MM.1S (cell line): ENCODE results near the gene INO80.

Experiments used
- DNase-seq: peaks from one replicate; pipeline ENCODE4 v3.0.0-alpha.2; 2015
- H2AFZ ChIP-seq: fragments of 300-600 bp; sonication (generic); 2 replicates; pipeline ENCODE4 v1.6.0; 2016; ENCODE audit warnings: antibody characterized with exemption, low read length
- H3F3A ChIP-seq: fragments of 300-600 bp; sonication (generic); 2 replicates; pipeline ENCODE4 v1.6.1; 2016; ENCODE audit warnings: mild to moderate bottlenecking, antibody characterized with exemption, low read length, moderate library complexity, mixed read lengths; ENCODE audit not compliant: insufficient read depth
- H3K27ac ChIP-seq: fragments of 300-600 bp; sonication (generic); 2 replicates; pipeline ENCODE4 v1.5.1; 2016; ENCODE audit warnings: mild to moderate bottlenecking, low read length
- H3K27me3 ChIP-seq: fragments of 300-600 bp; sonication (generic); replicated peaks from 2 replicates; pipeline ENCODE4 v1.6.0; 2016; ENCODE audit warnings: low read length; ENCODE audit not compliant: insufficient read depth
- H3K36me3 ChIP-seq: fragments of 300-600 bp; sonication (generic); replicated peaks from 2 replicates; pipeline ENCODE4 v1.6.1; 2016; ENCODE audit warnings: mild to moderate bottlenecking, low read length, mixed read lengths; ENCODE audit not compliant: insufficient read depth
- H3K4me1 ChIP-seq: fragments of 300-600 bp; sonication (generic); 2 replicates; pipeline ENCODE4 v1.6.1; 2016; ENCODE audit warnings: low read length, mixed read lengths
- H3K4me2 ChIP-seq: fragments of 300-600 bp; sonication (generic); 2 replicates; pipeline ENCODE4 v1.6.0; 2016; ENCODE audit warnings: low read depth, low read length
- H3K4me3 ChIP-seq: fragments of 300-600 bp; sonication (generic); 2 replicates; pipeline ENCODE4 v1.5.1; 2016; ENCODE audit warnings: low read length, mixed read lengths
- H3K79me2 ChIP-seq: fragments of 300-600 bp; sonication (generic); 2 replicates; pipeline ENCODE4 v1.6.1; 2016; ENCODE audit warnings: mixed run types, low read length, mixed read lengths
- H3K9ac ChIP-seq: fragments of 300-600 bp; sonication (generic); 2 replicates; pipeline ENCODE4 v1.6.1; 2016; ENCODE audit warnings: low read length, mixed read lengths
- H3K9me2 ChIP-seq: fragments of 300-600 bp; sonication (generic); replicated peaks from 2 replicates; pipeline ENCODE4 v1.6.1; 2016; ENCODE audit warnings: mild to moderate bottlenecking, low read length, mixed read lengths; ENCODE audit not compliant: insufficient read depth
- H3K9me3 ChIP-seq: fragments of 300-600 bp; sonication (generic); replicated peaks from 2 replicates; pipeline ENCODE4 v1.6.1; 2016; ENCODE audit warnings: mild to moderate bottlenecking, low read length, mixed read lengths; ENCODE audit not compliant: insufficient read depth
- H4K20me1 ChIP-seq: fragments of 300-600 bp; sonication (generic); 2 replicates; pipeline ENCODE4 v1.6.1; 2016; ENCODE audit warnings: mild to moderate bottlenecking, low read length, moderate library complexity, mixed read lengths; ENCODE audit not compliant: insufficient read depth
- CTCF ChIP-seq: fragments of 300-600 bp; sonication (generic); IDR thresholded peaks from 2 replicates; pipeline ENCODE4 v1.5.1; 2016; ENCODE audit warnings: antibody characterized with exemption, low read length, mixed read lengths
- EZH2 ChIP-seq: fragments of 300-600 bp; sonication (generic); optimal IDR thresholded peaks from 2 replicates; pipeline ENCODE3; 2017; ENCODE audit warnings: low read depth, mild to moderate bottlenecking, antibody characterized with exemption, low read length, mixed read lengths
- EZH2phosphoT487 ChIP-seq: fragments of 300-600 bp; sonication (generic); IDR thresholded peaks from 2 replicates; pipeline ENCODE4 v1.6.1; 2018; ENCODE audit warnings: antibody characterized with exemption, low read length

INO80 gene

GRCh38 chr15:40976819-40977218, 139.3 kb downstream of the INO80 start:
- TF ChIP-seq EZH2 (no peak), CTCF (no peak), EZH2phosphoT487 (no peak)
- Histone ChIP-seq H3K4me3 (no peak overlapping the region), H3F3A (no peaks in the 10 kb centered on the region), H3K9me2 (no peaks in the 10 kb centered on the region), H3K4me1 (no peaks in the 10 kb centered on the region), H2AFZ (no peak overlapping the region), H3K9me3 (no peaks in the 10 kb centered on the region), H3K36me3 (no peaks in the 10 kb centered on the region; the same call in none of the 2 replicates), H4K20me1 (no peaks in the 10 kb centered on the region), H3K79me2 (no peaks in the 10 kb centered on the region), H3K9ac (no peak overlapping the region), H3K4me2 (no peak overlapping the region), H3K27me3 (no peaks in the 10 kb centered on the region), H3K27ac (no peak overlapping the region)
- no peak for DNase-seq

GRCh38 chr15:40974879-40975278, 141.2 kb downstream of the INO80 start:
- no peak overlapping the region for H3K27ac ChIP-seq
- no peaks in the 10 kb centered on the region for H3K27me3 ChIP-seq
- no peaks in the 10 kb centered on the region for H3K9me3 ChIP-seq
- no peaks in the 10 kb centered on the region for H4K20me1 ChIP-seq
- no peak overlapping the region for H3K4me2 ChIP-seq
- H3K4me1 ChIP-seq = no peaks in the 10 kb centered on the region
- no peak for DNase-seq
- no peak overlapping the region for H3K9ac ChIP-seq
- TF ChIP-seq EZH2 = no peak
- no peak for TF ChIP-seq CTCF
- TF ChIP-seq EZH2phosphoT487 = no peak
- H3K36me3 ChIP-seq = no peaks in the 10 kb centered on the region; the same call in none of the 2 replicates
- H3K4me3 ChIP-seq = no peak overlapping the region
- H3K9me2 ChIP-seq = no peaks in the 10 kb centered on the region
- no peak overlapping the region for H2AFZ ChIP-seq
- no peaks in the 10 kb centered on the region for H3F3A ChIP-seq
- H3K79me2 ChIP-seq = no peaks in the 10 kb centered on the region

GRCh38 chr15:40969363-40969762, 146.7 kb downstream of the INO80 start:
- TF ChIP-seq EZH2 (no peak), EZH2phosphoT487 (no peak), CTCF (no peak)
- Histone ChIP-seq H3K4me1 (no peaks in the 10 kb centered on the region), H3K4me2 (no peak overlapping the region), H3F3A (no peaks in the 10 kb centered on the region), H3K27me3 (no peaks in the 10 kb centered on the region), H3K9ac (no peak overlapping the region), H3K9me3 (no peaks in the 10 kb centered on the region), H3K4me3 (no peak overlapping the region), H3K27ac (no peak overlapping the region), H3K36me3 (no peaks in the 10 kb centered on the region), H3K9me2 (no peaks in the 10 kb centered on the region), H4K20me1 (no peaks in the 10 kb centered on the region), H3K79me2 (no peaks in the 10 kb centered on the region), H2AFZ (no peak overlapping the region)
- no peak for DNase-seq
